ENCODE data around the gene IL1RAPL2. TPM values are rescaled to one million over a fixed set of nuclear protein-coding genes. Genes with fewer than 3 reads are reported as not detected.

The IL1RAPL2 gene
- polyA plus RNA-seq, 1 experiment, result not detected

DNA sequence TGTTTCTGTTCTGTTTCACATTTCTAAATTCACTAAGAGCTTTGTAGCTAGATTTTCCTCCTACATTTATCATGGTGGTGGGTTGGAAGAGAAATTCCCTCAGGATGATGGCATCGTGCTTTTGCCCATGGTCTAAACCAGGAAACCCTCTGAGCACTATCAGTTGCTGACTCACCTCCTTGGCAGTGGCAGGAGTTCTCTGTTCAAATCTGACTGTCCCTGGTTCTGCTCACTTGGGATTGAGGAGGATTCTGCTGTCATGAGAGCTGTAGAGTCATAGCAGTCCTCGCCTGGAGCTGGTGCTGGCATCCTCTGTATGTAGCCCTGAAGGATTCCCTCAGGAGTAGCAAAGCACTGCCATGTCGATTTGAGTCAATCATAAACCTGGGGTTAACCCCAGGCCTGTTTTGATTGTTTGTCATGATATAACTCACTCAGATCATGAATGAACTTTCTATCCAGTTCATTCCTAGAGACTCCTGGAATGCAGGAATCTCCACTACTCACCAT is 645.1 kb downstream of the IL1RAPL2 start:
- Histone ChIP-seq H3K27me3 (ENCODE audit: control insufficient read depth, insufficient read depth, low read length) (no peaks in the 10 kb centered on the region), H3K4me3 (ENCODE audit: low read depth, low read length) (no peak overlapping the region), H3K36me3 (ENCODE audit: control insufficient read depth, insufficient read depth, low read length) (no peaks in the 10 kb centered on the region)
- POLR2A ChIA-PET, result no interaction called here
- TF ChIP-seq, protein P1, sequence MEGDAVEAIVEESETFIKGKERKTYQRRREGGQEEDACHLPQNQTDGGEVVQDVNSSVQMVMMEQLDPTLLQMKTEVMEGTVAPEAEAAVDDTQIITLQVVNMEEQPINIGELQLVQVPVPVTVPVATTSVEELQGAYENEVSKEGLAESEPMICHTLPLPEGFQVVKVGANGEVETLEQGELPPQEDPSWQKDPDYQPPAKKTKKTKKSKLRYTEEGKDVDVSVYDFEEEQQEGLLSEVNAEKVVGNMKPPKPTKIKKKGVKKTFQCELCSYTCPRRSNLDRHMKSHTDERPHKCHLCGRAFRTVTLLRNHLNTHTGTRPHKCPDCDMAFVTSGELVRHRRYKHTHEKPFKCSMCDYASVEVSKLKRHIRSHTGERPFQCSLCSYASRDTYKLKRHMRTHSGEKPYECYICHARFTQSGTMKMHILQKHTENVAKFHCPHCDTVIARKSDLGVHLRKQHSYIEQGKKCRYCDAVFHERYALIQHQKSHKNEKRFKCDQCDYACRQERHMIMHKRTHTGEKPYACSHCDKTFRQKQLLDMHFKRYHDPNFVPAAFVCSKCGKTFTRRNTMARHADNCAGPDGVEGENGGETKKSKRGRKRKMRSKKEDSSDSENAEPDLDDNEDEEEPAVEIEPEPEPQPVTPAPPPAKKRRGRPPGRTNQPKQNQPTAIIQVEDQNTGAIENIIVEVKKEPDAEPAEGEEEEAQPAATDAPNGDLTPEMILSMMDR (IDR thresholded peaks at IDR 0.05; ENCODE audit: insufficient read depth, low read depth, low read length), result no peak
- CTCF ChIA-PET, result no interaction called here
- DNase-seq (ENCODE audit: low read depth), result no peak

- H3K36me3 ChIP-seq (ENCODE audit: control insufficient read depth, insufficient read depth, low read length), result no peaks in the 10 kb centered on the region
- CTCF ChIA-PET, result no interaction called here
- H3K27me3 ChIP-seq (ENCODE audit: control insufficient read depth, insufficient read depth, low read length), result no peaks in the 10 kb centered on the region
- H3K4me3 ChIP-seq (ENCODE audit: low read depth, low read length), result no peak overlapping the region
- TF ChIP-seq, protein P1 (IDR thresholded peaks at IDR 0.05; ENCODE audit: insufficient read depth, low read depth, low read length), result no peak
- no peak for DNase-seq (ENCODE audit: low read depth)
- POLR2A ChIA-PET, result no interaction called here
These were observed 653.7 kb downstream of the IL1RAPL2 start for GRCh38 chrX:105219454-105220401.

DNA sequence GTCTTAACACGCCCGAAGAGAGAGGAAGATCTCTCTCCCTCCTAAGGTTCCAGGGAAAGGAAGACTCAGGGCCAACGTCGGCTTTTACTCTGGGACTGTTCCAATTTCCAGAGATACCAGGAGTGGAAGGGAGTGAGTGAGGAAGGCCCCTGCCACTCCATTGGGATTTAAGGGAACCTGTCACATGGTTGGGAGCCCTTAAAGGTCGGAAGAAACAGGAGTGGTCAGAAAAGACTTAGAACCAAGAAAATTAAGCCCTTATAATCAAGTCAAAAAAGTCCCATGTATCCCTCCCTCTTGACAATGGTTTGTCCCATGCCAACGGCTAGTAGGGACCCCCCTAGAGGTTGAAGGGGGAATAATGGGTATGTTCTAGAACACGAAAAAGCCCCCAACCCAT is 654.6 kb downstream of the IL1RAPL2 start, which contains the start of gene TEX13A:
Gene TEX13A, minus strand, starts transcription at position 59 of the 400 bp plus-strand sequence. CDS start 297 bp downstream, outside the sequence.
- Histone ChIP-seq H3K36me3 (ENCODE audit: control insufficient read depth, insufficient read depth, low read length) (no peaks in the 10 kb centered on the region), H3K27me3 (ENCODE audit: control insufficient read depth, insufficient read depth, low read length) (no peaks in the 10 kb centered on the region), H3K4me3 (ENCODE audit: low read depth, low read length) (no peak within 1 kb of the TSS)
- POLR2A ChIA-PET, result no interaction called here
- TF ChIP-seq, protein P1 (IDR thresholded peaks at IDR 0.05; ENCODE audit: insufficient read depth, low read depth, low read length), result no peak
- DNase-seq (ENCODE audit: low read depth), result no peak
- CTCF ChIA-PET, result no interaction called here

GRCh38 chrX:105221374-105221773 is 655.4 kb downstream of the IL1RAPL2 start:
- Histone ChIP-seq H3K36me3 (ENCODE audit: control insufficient read depth, insufficient read depth, low read length) (no peaks in the 10 kb centered on the region), H3K4me3 (ENCODE audit: low read depth, low read length) (no peak overlapping the region), H3K27me3 (ENCODE audit: control insufficient read depth, insufficient read depth, low read length) (no peaks in the 10 kb centered on the region)
- ChIA-PET CTCF (no interaction called here), POLR2A (no interaction called here)
- DNase-seq (ENCODE audit: low read depth), result no peak
- TF ChIP-seq, protein P1 (IDR thresholded peaks at IDR 0.05; ENCODE audit: insufficient read depth, low read depth, low read length), result no peak

DNA sequence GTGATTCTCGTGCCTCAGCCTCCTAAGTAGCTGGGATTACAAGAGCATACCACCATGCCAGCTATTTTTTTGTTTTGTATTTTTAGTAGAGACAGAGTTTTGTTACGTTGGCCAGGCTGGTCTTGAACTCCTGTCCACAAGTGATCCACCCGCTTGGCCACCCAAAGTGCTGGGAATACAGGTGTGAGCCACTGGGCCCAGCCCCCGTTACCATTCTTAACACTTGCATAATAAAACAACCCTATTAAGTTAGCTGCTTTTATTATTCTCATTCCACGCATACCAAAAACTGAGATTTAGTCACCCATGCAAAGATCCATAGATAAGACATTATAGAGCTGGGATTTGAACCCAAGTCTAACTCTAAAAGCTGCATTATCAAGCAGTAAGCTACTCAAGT is 660.5 kb downstream of the IL1RAPL2 start:
- no peak for DNase-seq (ENCODE audit: low read depth)
- ChIA-PET POLR2A (no interaction called here), CTCF (no interaction called here)
- Histone ChIP-seq H3K27me3 (ENCODE audit: control insufficient read depth, insufficient read depth, low read length) (no peaks in the 10 kb centered on the region), H3K36me3 (ENCODE audit: control insufficient read depth, insufficient read depth, low read length) (no peaks in the 10 kb centered on the region), H3K4me3 (ENCODE audit: low read depth, low read length) (no peak overlapping the region)
- TF ChIP-seq, protein P1 (IDR thresholded peaks at IDR 0.05; ENCODE audit: insufficient read depth, low read depth, low read length), result no peak

Measured in BJ (cell line).